ENCODE results near the gene TANGO2. TPM values are rescaled to one million over a fixed set of nuclear protein-coding genes. Genes with fewer than 3 reads are reported as not detected.
A peak's percentile ranks its signal among the peaks of the same experiment; 100 is the strongest.

TANGO2 gene
- total RNA-seq, 1 experiment from 2014 or later, result 14.6 TPM

DNA sequence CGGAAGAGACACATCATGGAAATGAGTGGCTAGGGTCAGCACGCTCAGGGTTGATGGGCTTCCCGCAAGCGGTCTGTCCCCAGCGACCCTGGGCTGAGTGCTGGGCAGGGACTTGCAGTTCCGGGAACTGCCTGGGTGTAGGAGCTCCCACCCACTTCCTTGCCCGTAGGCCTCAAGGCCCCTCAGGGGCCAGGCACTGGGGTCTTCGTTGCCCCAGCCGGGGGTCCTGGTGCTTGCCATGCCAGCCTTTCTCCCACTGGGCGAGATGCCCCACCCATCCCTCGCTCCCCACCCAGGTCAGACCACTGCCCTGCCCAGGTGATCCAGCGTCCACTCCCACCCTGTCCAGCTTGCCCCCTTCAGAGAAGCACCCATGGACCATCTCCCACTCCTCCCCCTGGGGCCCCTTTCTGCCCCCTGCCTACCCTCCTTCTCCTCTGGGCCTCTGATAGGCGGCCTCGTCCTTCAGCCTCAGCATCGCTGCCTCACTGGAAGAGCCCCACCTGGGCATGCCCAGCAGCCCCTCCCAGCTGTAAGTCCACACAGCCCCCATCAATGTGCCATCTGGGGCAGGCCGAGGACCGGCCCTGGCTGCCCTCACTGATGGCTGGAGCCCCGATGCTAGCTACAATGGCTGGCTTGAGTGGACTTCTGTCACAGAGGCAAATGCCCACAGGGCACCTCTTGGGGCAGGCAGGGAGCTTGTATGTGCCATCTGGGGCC lies 41.3 kb downstream of the TANGO2 start:
- no peak overlapping the region for H3K14ac ChIP-seq (ENCODE audit: insufficient read depth, low read length)
- H3K4me1 ChIP-seq (ENCODE audit: insufficient read depth, low read length), result no peaks in the 10 kb centered on the region
- no peak overlapping the region for H3K18ac ChIP-seq (ENCODE audit: insufficient read length, low read depth, low read length)
- peaks cover 0 to 5% (median 3%) of the 10 kb centered on the region in 3 experiments; a peak in 2 of 7 replicates for H3K36me3 Mint-ChIP-seq (ENCODE audit: insufficient read depth in 1 of 3, low read depth in 3 of 3)
- H2BK20ac ChIP-seq (ENCODE audit: low read depth, low read length, poor library complexity, severe bottlenecking), result no peak overlapping the region
- no peak overlapping the region for H2AK5ac ChIP-seq (ENCODE audit: insufficient read length, low read length)
- H3K4ac ChIP-seq (ENCODE audit: low read depth, low read length), result no peak overlapping the region
- H3K23ac ChIP-seq (ENCODE audit: insufficient read length, low read depth, low read length), result no peak overlapping the region
- H3K9ac ChIP-seq (ENCODE audit: extremely low read depth, insufficient read length, low read length), result no peak overlapping the region
- H3K27me3 Mint-ChIP-seq (ENCODE audit: low read depth), result no peaks in the 10 kb centered on the region; the same call in 1 of the 2 replicates
- no CpG with 5 or more reads among the region's 18 CpGs for WGBS (ENCODE audit: extremely low coverage, insufficient read length, low lambda C conversion rate)
- DNase-seq, result no peak
- H3K79me1 ChIP-seq (ENCODE audit: insufficient read depth, low read depth, low read length, poor library complexity, severe bottlenecking), result no peaks in the 10 kb centered on the region
- H3K4me3 Mint-ChIP-seq, result peak overlapping the region in 1 of 2 experiments; percentile 38; a peak in 1 of 5 replicates
- no peaks in the 10 kb centered on the region for H3K23me2 ChIP-seq (ENCODE audit: insufficient read length, low read depth, low read length, poor library complexity, severe bottlenecking)
- H4K5ac ChIP-seq (ENCODE audit: insufficient read length, low read depth, low read length), result no peak overlapping the region
- H3K9me3 ChIP-seq (ENCODE audit: control insufficient read depth, low read depth, low read length), result no peaks in the 10 kb centered on the region
- no peak overlapping the region for H3K27ac ChIP-seq (ENCODE audit: insufficient read length, low read depth, low read length)
- no peak overlapping the region for H2BK120ac ChIP-seq (ENCODE audit: low read depth, low read length, poor library complexity, severe bottlenecking)
- H4K8ac ChIP-seq (replicated peaks; ENCODE audit: insufficient read length, low read depth, low read length), result no peak overlapping the region
- TF ChIP-seq, protein P1, sequence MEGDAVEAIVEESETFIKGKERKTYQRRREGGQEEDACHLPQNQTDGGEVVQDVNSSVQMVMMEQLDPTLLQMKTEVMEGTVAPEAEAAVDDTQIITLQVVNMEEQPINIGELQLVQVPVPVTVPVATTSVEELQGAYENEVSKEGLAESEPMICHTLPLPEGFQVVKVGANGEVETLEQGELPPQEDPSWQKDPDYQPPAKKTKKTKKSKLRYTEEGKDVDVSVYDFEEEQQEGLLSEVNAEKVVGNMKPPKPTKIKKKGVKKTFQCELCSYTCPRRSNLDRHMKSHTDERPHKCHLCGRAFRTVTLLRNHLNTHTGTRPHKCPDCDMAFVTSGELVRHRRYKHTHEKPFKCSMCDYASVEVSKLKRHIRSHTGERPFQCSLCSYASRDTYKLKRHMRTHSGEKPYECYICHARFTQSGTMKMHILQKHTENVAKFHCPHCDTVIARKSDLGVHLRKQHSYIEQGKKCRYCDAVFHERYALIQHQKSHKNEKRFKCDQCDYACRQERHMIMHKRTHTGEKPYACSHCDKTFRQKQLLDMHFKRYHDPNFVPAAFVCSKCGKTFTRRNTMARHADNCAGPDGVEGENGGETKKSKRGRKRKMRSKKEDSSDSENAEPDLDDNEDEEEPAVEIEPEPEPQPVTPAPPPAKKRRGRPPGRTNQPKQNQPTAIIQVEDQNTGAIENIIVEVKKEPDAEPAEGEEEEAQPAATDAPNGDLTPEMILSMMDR (conservative IDR thresholded peaks at IDR 0.05), result no peak
- H2BK12ac ChIP-seq (ENCODE audit: insufficient read length, low read depth, low read length), result no peak overlapping the region
- no peak overlapping the region for H2BK15ac ChIP-seq (ENCODE audit: low read depth, low read length)
- H3K27ac Mint-ChIP-seq, result peak overlapping the region in 1 of 3 experiments; percentile 34; a peak in 1 of 7 replicates
- no peak overlapping the region for H2AFZ ChIP-seq (ENCODE audit: low read length)
- H3K56ac ChIP-seq (ENCODE audit: insufficient read length, low read depth, low read length), result no peak overlapping the region
- no peaks in the 10 kb centered on the region for H3K9me3 Mint-ChIP-seq
- H4K91ac ChIP-seq (ENCODE audit: insufficient read length, low read depth, low read length), result no peak overlapping the region
- no peak overlapping the region for H2BK5ac ChIP-seq (ENCODE audit: insufficient read length, low read length)
- H3K79me2 ChIP-seq (ENCODE audit: insufficient read depth, low read length), result no peaks in the 10 kb centered on the region
- H3K4me2 ChIP-seq (ENCODE audit: insufficient read depth, insufficient read length, low read length), result no peak overlapping the region
- H3K4me1 Mint-ChIP-seq, result no peaks in the 10 kb centered on the region
- H3T11ph ChIP-seq (ENCODE audit: low read length), result no peak overlapping the region
- no peaks in the 10 kb centered on the region for H3K27me3 ChIP-seq (ENCODE audit: insufficient read depth, low read length)
- H4K20me1 ChIP-seq (ENCODE audit: control insufficient read depth, insufficient read depth, insufficient read length), result no peaks in the 10 kb centered on the region
